CD8-positive, alpha-beta memory T cell (primary cell): Measurements from ENCODE around the gene USH1C. TPM values are rescaled to one million over a fixed set of nuclear protein-coding genes. Genes with fewer than 3 reads are reported as not detected.
A peak's percentile ranks its signal among the peaks of the same experiment; 100 is the strongest.

Source experiments
- CTCF ChIA-PET: fragments of 350-600 bp; sonication (Branson Sonifier 250); formaldehyde crosslinking; loops from one replicate; lab custom pipeline; 2021; ENCODE audit warnings: antibody characterized with exemption; lab: Charles Lee
- POLR2A ChIA-PET: fragments of 350-600 bp; sonication (Branson Sonifier 250); formaldehyde crosslinking; loops from one replicate; lab custom pipeline; 2021; ENCODE audit warnings: antibody characterized with exemption; lab: Charles Lee
- DNase-seq, 5 donors: peaks; one replicate each; pipeline versions ENCODE4 v3.0.0 to v3.0.0-alpha.2; 2020 to 2022; ENCODE audit warnings: mixed read lengths in 1 of 5
- H3K27ac ChIP-seq: one replicate; pipeline ENCODE4 v1.7.0; 2013; ENCODE audit warnings: low read depth, mild to moderate bottlenecking, low read length, moderate library complexity
- H3K27me3 ChIP-seq: 2 replicates; pipeline ENCODE4 v1.7.0; 2013; ENCODE audit warnings: low read length, mild to moderate bottlenecking; ENCODE audit not compliant: insufficient read depth, poor library complexity, severe bottlenecking
- H3K36me3 ChIP-seq: 2 replicates; pipeline ENCODE4 v1.7.0; 2013; ENCODE audit warnings: mild to moderate bottlenecking, low read length, moderate library complexity; ENCODE audit not compliant: insufficient read depth
- H3K4me1 ChIP-seq: 2 replicates; pipeline ENCODE4 v1.7.0; 2013; ENCODE audit warnings: mild to moderate bottlenecking, low read length, moderate library complexity; ENCODE audit not compliant: insufficient read depth
- H3K4me3 ChIP-seq: 2 replicates; pipeline ENCODE4 v1.7.0; 2013; ENCODE audit warnings: mild to moderate bottlenecking, low read length
- H3K9me3 ChIP-seq: 2 replicates; pipeline ENCODE4 v1.7.0; 2013; ENCODE audit warnings: mild to moderate bottlenecking, low read length
- H3K27ac Mint-ChIP-seq, 8 donors: one replicate each; pipeline ENCODE4 v1.8.0; 2020 to 2021; ENCODE audit warnings: mixed read lengths in 8 of 8, mild to moderate bottlenecking in 6 of 8, inconsistent platforms in 3 of 8, moderate library complexity in 3 of 8
- H3K27me3 Mint-ChIP-seq, 2 donors: one replicate each; pipeline ENCODE4 v1.8.0; 2020 to 2021; ENCODE audit warnings: mixed read lengths in 2 of 2, mild to moderate bottlenecking in 1 of 2, moderate library complexity in 1 of 2
- H3K36me3 Mint-ChIP-seq, 3 donors: one replicate each; pipeline ENCODE4 v1.8.0; 2020 to 2021; ENCODE audit warnings: mixed read lengths in 3 of 3, inconsistent platforms in 1 of 3, mild to moderate bottlenecking in 1 of 3
- H3K4me1 Mint-ChIP-seq, 3 donors: one replicate each; pipeline ENCODE4 v1.8.0; 2020 to 2021; ENCODE audit warnings: mixed read lengths in 3 of 3, inconsistent platforms in 1 of 3, mild to moderate bottlenecking in 1 of 3
- H3K4me3 Mint-ChIP-seq, 7 donors: one replicate each; pipeline ENCODE4 v1.8.0; 2020 to 2021; ENCODE audit warnings: mixed read lengths in 7 of 7, mild to moderate bottlenecking in 6 of 7, moderate library complexity in 4 of 7, inconsistent platforms in 2 of 7
- H3K9me3 Mint-ChIP-seq, 5 donors: one replicate each; pipeline ENCODE4 v1.8.0; 2020 to 2022; ENCODE audit warnings: mixed read lengths in 5 of 5, mild to moderate bottlenecking in 3 of 5, moderate library complexity in 2 of 5, inconsistent platforms in 1 of 5
- polyA plus RNA-seq: library from polyadenylated mRNA; unstranded; fragments of 300-500 nt; fragmentation: Illumina TruSeq; gene quantifications from one replicate; pipeline ENCODE4 v1.2.3, GENCODE V29; 2021
- total RNA-seq, 2 experiments: library from RNA; stranded (reverse); gene quantifications; one replicate each; pipeline ENCODE4 v1.2.3, GENCODE V29; 2021

The USH1C gene
- total and polyA plus RNA-seq, 3 experiments from 2014 or later, result not detected

- POLR2A ChIA-PET, result no interaction called here
- no peaks in the 10 kb centered on the region for H3K27me3 ChIP-seq
- no peaks in the 10 kb centered on the region for H3K9me3 Mint-ChIP-seq
- no peak for DNase-seq
- H3K27ac ChIP-seq, result no peak overlapping the region
- H3K4me3 Mint-ChIP-seq, result no peak overlapping the region
- no peaks in the 10 kb centered on the region for H3K36me3 ChIP-seq
- H3K27me3 Mint-ChIP-seq, result peaks cover 5 to 18% of the 10 kb centered on the region in 2 donors
- H3K36me3 Mint-ChIP-seq, result no peaks in the 10 kb centered on the region
- H3K9me3 ChIP-seq, result no peaks in the 10 kb centered on the region
- no peaks in the 10 kb centered on the region for H3K4me1 Mint-ChIP-seq
- H3K4me1 ChIP-seq, result no peaks in the 10 kb centered on the region
- H3K4me3 ChIP-seq, result no peak overlapping the region
- no peak overlapping the region for H3K27ac Mint-ChIP-seq
- CTCF ChIA-PET, result interaction anchor here (1.8 to 3.2 kb wide), 3 partner anchors 120 to 279 kb away, joined by 6 to 21 read pairs (median 11); partner anchors contain the start of gene KCNJ11
These were observed 35.4 kb downstream of the USH1C start for GRCh38 chr11:17508791-17509190.

GRCh38 chr11:17508306-17508705 lies 35.9 kb downstream of the USH1C start:
- Histone ChIP-seq H3K9me3 (no peaks in the 10 kb centered on the region), H3K27me3 (no peaks in the 10 kb centered on the region), H3K4me1 (no peaks in the 10 kb centered on the region), H3K27ac (no peak overlapping the region), H3K36me3 (no peaks in the 10 kb centered on the region), H3K4me3 (no peak overlapping the region)
- no peak overlapping the region for H3K4me3 Mint-ChIP-seq
- no peak overlapping the region for H3K27ac Mint-ChIP-seq
- no peaks in the 10 kb centered on the region for H3K4me1 Mint-ChIP-seq
- no peaks in the 10 kb centered on the region for H3K36me3 Mint-ChIP-seq
- H3K27me3 Mint-ChIP-seq, result peaks cover 5 to 18% of the 10 kb centered on the region in 2 donors
- CTCF ChIA-PET, result interaction anchor here (1.5 to 3.2 kb wide), 4 partner anchors 120 to 278 kb away, joined by 4 to 21 read pairs (median 8); partner anchors contain the start of gene KCNJ11
- no peaks in the 10 kb centered on the region for H3K9me3 Mint-ChIP-seq
- DNase-seq, result no peak
- POLR2A ChIA-PET, result no interaction called here

GRCh38 chr11:17507773-17508172 lies 36.4 kb downstream of the USH1C start:
- Mint-ChIP-seq H3K27me3 (peaks cover 5 to 13% of the 10 kb centered on the region in 2 donors), H3K4me3 (no peak overlapping the region), H3K9me3 (no peaks in the 10 kb centered on the region), H3K4me1 (no peaks in the 10 kb centered on the region), H3K36me3 (no peaks in the 10 kb centered on the region), H3K27ac (no peak overlapping the region)
- H3K9me3 ChIP-seq, result no peaks in the 10 kb centered on the region
- no peak for DNase-seq
- ChIA-PET POLR2A (no interaction called here), CTCF (interaction anchor here (1.5 to 3.2 kb wide), 4 partner anchors 119 to 278 kb away, joined by 4 to 21 read pairs (median 8); partner anchors contain the start of gene KCNJ11)
- no peaks in the 10 kb centered on the region for H3K36me3 ChIP-seq
- no peaks in the 10 kb centered on the region for H3K4me1 ChIP-seq
- H3K27me3 ChIP-seq, result no peaks in the 10 kb centered on the region
- no peak overlapping the region for H3K4me3 ChIP-seq
- H3K27ac ChIP-seq, result no peak overlapping the region

GRCh38 chr11:17506942-17507341 lies 37.3 kb downstream of the USH1C start:
- DNase-seq, result no peak
- Mint-ChIP-seq H3K27ac (no peak overlapping the region), H3K36me3 (no peaks in the 10 kb centered on the region), H3K27me3 (peaks cover 5 to 13% of the 10 kb centered on the region in 2 donors), H3K4me3 (peak overlapping the region in 1 of 7 donors; percentile 8), H3K9me3 (no peaks in the 10 kb centered on the region), H3K4me1 (no peaks in the 10 kb centered on the region)
- Histone ChIP-seq H3K36me3 (no peaks in the 10 kb centered on the region), H3K4me3 (no peak overlapping the region), H3K4me1 (no peaks in the 10 kb centered on the region), H3K27ac (no peak overlapping the region), H3K27me3 (no peaks in the 10 kb centered on the region), H3K9me3 (no peaks in the 10 kb centered on the region)
- CTCF ChIA-PET, result interaction anchor here (1.5 to 5.1 kb wide), 4 partner anchors 123 to 277 kb away, joined by 4 to 35 read pairs (median 16); no protein-coding TSS in a partner anchor
- POLR2A ChIA-PET, result no interaction called here

GRCh38 chr11:17506314-17506713 lies 37.9 kb downstream of the USH1C start:
- H3K27me3 ChIP-seq, result no peaks in the 10 kb centered on the region
- peaks cover 5 to 13% of the 10 kb centered on the region in 2 donors for H3K27me3 Mint-ChIP-seq
- no peaks in the 10 kb centered on the region for H3K4me1 Mint-ChIP-seq
- H3K4me3 ChIP-seq, result no peak overlapping the region
- H3K27ac Mint-ChIP-seq, result peak overlapping the region in 1 of 8 donors; percentile 39
- POLR2A ChIA-PET, result no interaction called here
- no peak for DNase-seq
- H3K9me3 Mint-ChIP-seq, result no peaks in the 10 kb centered on the region
- H3K4me3 Mint-ChIP-seq, result no peak overlapping the region
- no peaks in the 10 kb centered on the region for H3K36me3 Mint-ChIP-seq
- no peaks in the 10 kb centered on the region for H3K4me1 ChIP-seq
- H3K36me3 ChIP-seq, result no peaks in the 10 kb centered on the region
- CTCF ChIA-PET, result interaction anchor here (0.9 to 5.1 kb wide), 3 partner anchors 122 to 276 kb away, joined by 3 to 35 read pairs (median 21); no protein-coding TSS in a partner anchor
- H3K27ac ChIP-seq, result no peak overlapping the region
- no peaks in the 10 kb centered on the region for H3K9me3 ChIP-seq

GRCh38 chr11:17505146-17505545 lies 39.1 kb downstream of the USH1C start:
- Histone ChIP-seq H3K27ac (no peak overlapping the region), H3K4me1 (no peaks in the 10 kb centered on the region), H3K4me3 (no peak overlapping the region), H3K36me3 (no peaks in the 10 kb centered on the region), H3K27me3 (no peaks in the 10 kb centered on the region), H3K9me3 (no peaks in the 10 kb centered on the region)
- H3K27me3 Mint-ChIP-seq, result peaks cover 5 to 13% of the 10 kb centered on the region in 2 donors
- no peaks in the 10 kb centered on the region for H3K9me3 Mint-ChIP-seq
- POLR2A ChIA-PET, result no interaction called here
- H3K27ac Mint-ChIP-seq, result peak overlapping the region in 1 of 8 donors; percentile 6
- H3K4me1 Mint-ChIP-seq, result no peaks in the 10 kb centered on the region
- CTCF ChIA-PET, result interaction anchor here (0.7 to 5.1 kb wide), 11 partner anchors 9 to 685 kb away, joined by 3 to 35 read pairs (median 5); no protein-coding TSS in a partner anchor
- H3K4me3 Mint-ChIP-seq, result no peak overlapping the region
- no peaks in the 10 kb centered on the region for H3K36me3 Mint-ChIP-seq
- no peak for DNase-seq

- Histone ChIP-seq H3K36me3 (no peaks in the 10 kb centered on the region), H3K4me3 (no peak overlapping the region), H3K4me1 (no peaks in the 10 kb centered on the region), H3K27ac (no peak overlapping the region), H3K27me3 (no peaks in the 10 kb centered on the region), H3K9me3 (no peaks in the 10 kb centered on the region)
- Mint-ChIP-seq H3K4me1 (no peaks in the 10 kb centered on the region), H3K4me3 (no peak overlapping the region), H3K27ac (peak overlapping the region in 2 of 8 donors; percentile 6 to 72), H3K27me3 (peaks cover 5 to 13% of the 10 kb centered on the region in 2 donors), H3K36me3 (no peaks in the 10 kb centered on the region), H3K9me3 (no peaks in the 10 kb centered on the region)
- peak; percentile 59 to 81 (median 64) for DNase-seq
- POLR2A ChIA-PET, result no interaction called here
- CTCF ChIA-PET, result interaction anchor here (0.7 to 5.1 kb wide), 17 partner anchors 9 to 684 kb away, joined by 3 to 35 read pairs (median 5); partner anchors contain the start of gene KCNJ11
These were observed 39.7 kb downstream of the USH1C start for GRCh38 chr11:17504330-17505107.

GRCh38 chr11:17502630-17503029 lies 41.6 kb downstream of the USH1C start:
- CTCF ChIA-PET, result interaction anchor here (1.6 to 5.1 kb wide), 3 partner anchors 14 to 273 kb away, joined by 3 to 35 read pairs (median 6); partner anchors contain the start of gene KCNJ11
- H3K27ac ChIP-seq, result no peak overlapping the region
- Mint-ChIP-seq H3K4me1 (no peaks in the 10 kb centered on the region), H3K27ac (no peak overlapping the region), H3K36me3 (no peaks in the 10 kb centered on the region), H3K4me3 (no peak overlapping the region), H3K27me3 (peaks cover 5% of the 10 kb centered on the region in 2 donors), H3K9me3 (no peaks in the 10 kb centered on the region)
- no peak overlapping the region for H3K4me3 ChIP-seq
- DNase-seq, result no peak
- no peaks in the 10 kb centered on the region for H3K36me3 ChIP-seq
- no peaks in the 10 kb centered on the region for H3K9me3 ChIP-seq
- no peaks in the 10 kb centered on the region for H3K27me3 ChIP-seq
- POLR2A ChIA-PET, result no interaction called here
- no peaks in the 10 kb centered on the region for H3K4me1 ChIP-seq
